HG03139 (cell line): Measurements from ENCODE around the gene AGTR1.

ENCODE experiments used
- ATAC-seq: cut with Tn5 transposase; IDR thresholded peaks from one replicate; pipeline ENCODE4 v1.9.1; 2021; ENCODE audit not compliant: unreplicated experiment

AGTR1 gene

DNA sequence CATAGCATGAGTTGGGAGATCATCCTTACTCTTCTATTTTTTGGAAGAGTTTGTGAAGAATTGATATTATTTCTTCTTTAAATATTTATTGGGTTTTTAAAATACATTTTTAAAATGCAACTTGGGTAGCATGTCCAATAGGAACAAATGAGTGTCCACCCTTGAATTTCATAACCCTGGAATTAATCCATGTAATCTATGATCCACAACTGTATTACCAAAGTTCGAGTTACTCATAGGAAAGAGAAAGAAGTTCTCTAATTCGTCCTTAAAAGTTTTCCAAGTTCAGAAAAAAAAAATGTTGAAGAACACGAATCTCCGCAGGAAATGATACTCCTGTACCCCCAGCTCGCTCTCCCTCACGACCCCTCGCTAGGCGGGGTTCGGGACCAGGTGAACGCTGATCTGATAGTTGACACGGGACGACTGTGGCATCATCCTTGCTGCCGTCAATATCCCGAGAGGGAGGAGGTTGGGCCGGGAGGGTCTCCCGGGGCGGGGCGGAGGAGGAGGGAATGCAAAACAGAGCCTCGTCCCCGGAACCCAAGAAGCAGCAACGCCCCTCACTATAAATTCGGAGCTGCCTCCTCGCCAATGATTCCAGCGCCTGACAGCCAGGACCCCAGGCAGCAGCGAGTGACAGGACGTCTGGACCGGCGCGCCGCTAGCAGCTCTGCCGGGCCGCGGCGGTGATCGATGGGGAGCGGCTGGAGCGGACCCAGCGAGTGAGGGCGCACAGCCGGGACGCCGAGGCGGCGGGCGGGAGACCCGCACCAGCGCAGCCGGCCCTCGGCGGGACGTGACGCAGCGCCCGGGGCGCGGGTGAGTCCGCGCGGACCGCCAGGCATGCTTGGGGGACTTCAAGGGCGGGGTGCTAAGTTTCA is at the start of gene AGTR1:
AGTR1 (plus strand) TSS at position 598 of the 884 bp plus-strand sequence. CDS start 43,133 bp downstream, outside the sequence.
- no peak for ATAC-seq

DNA sequence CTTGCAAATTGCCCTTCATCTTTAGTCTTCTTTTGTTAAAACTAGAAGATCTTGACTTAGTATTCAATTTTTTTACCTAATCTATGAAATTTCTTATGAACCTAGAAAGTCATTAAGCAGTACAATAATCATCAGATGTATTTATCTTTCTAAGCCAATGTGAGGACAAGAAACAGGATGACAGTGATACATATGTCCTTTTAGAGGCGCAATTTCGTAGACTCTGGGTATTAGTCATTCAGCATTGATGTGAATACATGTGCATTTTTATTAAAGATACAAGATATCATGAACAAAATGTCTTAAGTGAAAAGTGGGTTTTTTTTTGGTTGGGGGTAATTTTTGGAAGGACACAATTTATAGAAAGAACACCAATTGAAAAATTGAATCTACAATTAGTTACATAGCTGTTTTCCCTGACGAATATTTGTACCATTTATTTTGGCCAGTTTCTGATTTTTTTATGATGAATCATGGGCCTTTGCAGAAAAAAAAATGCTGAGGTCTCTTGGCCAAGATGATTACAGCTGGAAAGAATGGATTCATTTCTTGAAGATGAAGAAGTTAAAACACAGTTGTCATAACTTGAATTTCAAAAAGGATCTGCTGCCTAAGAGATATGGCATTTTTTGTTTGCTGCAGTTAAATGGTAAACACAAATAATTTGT is 48.9 kb upstream of the AGTR1 start:
- no peak for ATAC-seq

DNA sequence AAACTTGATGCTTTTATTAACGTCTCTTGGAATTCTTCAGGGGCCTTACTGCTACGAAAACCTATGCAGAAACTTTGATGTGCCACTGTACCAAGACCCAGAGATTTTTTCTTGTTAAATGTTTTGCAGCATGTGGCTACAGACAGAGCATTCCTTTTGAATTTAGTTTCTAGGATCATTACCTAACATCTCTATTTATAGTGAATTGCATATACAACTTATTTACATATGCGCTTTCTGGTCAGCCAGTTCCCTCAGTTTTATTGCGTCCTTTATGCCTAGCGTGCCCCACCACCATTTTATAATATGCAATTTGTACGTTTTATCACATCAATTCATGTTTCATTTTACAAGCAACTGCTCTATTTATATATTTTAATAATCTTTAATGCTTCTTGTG is 46.2 kb upstream of the AGTR1 start:
- no peak for ATAC-seq

DNA sequence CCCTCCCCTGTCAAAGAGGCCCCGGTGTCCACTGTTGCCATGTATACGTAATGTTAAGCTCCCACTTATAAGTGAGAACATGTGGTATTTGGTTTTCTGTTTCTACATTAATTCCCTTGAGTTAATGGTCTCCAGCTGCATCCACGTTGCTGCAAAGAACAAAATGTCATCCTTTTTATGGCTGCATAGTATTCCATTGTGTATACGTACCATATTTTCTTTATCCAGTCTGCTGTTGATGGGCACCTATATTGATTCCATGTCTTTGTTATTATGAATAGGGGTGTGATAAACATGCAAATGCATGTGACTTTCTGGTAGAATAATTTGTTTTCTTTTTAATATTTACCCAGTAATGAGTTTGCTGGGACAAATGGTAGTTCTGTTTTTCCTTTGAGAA is 43.3 kb upstream of the AGTR1 start:
- no peak for ATAC-seq

DNA sequence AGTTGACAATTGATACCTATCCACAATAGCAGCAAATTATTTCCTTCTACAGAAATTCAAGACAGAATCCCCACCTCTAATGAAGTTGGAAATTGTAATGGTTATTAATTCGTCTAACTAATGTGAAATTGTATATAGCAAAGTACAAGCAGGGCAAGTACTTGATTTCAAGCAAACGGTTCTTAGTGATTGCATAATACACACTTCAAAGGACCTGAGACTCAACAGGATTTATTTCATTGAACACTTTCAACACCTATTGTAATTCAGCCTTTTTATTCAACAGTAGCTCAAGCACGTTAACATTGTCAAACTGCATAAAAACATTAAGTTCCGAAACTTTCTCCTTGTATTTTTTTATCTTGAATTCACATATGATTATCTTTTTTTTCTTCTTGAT is 40.2 kb upstream of the AGTR1 start:
- ATAC-seq = no peak

- no peak for ATAC-seq
These were observed 38.2 kb upstream of the AGTR1 start for GRCh38 chr3:148659512-148659911.

GRCh38 chr3:148680289-148680688 is 17.4 kb upstream of the AGTR1 start:
- no peak for ATAC-seq

GRCh38 chr3:148681080-148681479 is 16.6 kb upstream of the AGTR1 start:
- no peak for ATAC-seq

GRCh38 chr3:148682997-148683396 is 14.7 kb upstream of the AGTR1 start:
- ATAC-seq = no peak

GRCh38 chr3:148694116-148694515 is 3.6 kb upstream of the AGTR1 start:
- no peak for ATAC-seq

DNA sequence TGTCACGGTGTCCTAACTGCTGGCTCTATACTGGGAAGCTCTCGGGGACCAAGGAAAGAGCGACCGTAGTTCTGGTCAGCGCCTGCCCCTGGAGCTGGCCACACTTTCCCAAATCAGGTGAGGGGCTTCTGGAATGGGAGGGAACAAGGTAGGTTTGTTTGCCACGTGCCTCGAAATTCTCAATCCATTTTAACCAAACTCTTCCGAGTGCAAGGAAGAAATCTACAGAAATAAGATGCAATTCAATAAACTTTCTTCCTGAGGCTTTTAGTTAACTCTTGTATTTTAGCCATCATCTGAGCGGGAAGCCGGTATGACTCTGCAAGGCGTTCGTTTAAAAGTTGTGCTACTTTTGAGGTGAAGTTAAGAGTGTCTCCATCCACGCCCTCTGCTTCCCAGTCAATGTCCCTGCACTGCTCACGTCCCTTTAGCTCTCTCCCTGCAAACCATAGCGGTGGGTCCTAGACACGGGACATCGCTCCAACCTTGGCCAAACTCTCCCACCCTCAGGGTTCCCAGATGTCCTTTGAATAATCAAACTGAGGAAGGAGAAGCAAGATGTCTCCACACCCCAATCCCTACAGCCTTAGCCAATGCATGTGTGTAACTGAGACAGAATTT is 597 bp downstream of the AGTR1 start:
- ATAC-seq = no peak

GRCh38 chr3:148705314-148705713 is 7.6 kb downstream of the AGTR1 start:
- ATAC-seq = no peak

DNA sequence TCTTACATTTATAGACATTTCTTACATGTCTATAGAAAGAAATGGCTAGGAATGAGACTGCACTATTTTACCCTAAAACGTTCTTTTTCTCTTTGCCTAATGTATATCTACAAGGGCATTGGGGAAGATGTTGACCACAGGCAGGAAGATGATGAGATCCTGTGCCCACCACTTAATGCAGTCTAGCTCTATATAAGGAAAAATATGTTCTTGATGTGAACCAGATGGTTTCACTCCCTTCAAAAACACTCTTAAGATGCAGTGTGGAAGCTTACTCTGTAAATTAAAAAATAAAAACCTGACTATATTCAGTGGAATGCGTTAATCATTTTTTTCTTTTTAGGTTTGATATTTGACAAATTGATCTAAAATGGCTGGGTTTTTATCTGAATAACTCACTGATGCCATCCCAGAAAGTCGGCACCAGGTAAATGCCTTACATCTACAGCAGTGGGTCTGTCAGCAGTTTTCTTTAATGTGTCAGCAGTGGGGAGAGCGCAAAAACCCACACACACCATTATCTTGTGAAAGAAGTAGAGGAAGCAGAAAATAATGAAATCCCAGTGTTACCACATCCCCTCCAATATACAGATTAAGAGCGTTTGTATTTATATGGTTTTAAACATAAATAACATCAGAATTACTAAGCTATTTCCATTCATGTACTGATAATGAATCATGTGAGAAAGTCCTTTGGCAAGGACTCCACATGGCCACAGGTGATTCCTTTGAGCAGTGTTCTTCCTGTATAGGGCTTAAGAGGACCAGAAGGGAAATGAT is 10.1 kb downstream of the AGTR1 start:
- no peak for ATAC-seq

DNA sequence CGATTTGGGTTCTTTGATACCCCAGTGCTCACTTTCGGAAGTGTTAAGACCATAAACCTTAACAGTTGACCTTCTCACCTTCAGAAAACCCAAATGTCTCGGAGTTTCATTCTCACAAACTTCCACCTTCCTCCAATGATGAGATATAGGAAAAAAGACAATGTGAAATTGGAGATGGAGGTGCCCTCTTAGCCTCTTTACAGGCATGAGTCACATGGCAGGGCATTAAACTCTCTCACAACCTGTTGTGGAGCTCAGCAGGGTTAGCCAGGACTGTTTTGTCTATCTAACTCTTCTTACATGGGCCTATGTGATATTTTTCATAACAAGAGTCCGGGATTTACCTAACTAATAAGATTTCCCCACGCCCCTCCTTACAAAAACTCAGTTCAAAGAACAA is 10.7 kb downstream of the AGTR1 start:
- ATAC-seq = no peak

DNA sequence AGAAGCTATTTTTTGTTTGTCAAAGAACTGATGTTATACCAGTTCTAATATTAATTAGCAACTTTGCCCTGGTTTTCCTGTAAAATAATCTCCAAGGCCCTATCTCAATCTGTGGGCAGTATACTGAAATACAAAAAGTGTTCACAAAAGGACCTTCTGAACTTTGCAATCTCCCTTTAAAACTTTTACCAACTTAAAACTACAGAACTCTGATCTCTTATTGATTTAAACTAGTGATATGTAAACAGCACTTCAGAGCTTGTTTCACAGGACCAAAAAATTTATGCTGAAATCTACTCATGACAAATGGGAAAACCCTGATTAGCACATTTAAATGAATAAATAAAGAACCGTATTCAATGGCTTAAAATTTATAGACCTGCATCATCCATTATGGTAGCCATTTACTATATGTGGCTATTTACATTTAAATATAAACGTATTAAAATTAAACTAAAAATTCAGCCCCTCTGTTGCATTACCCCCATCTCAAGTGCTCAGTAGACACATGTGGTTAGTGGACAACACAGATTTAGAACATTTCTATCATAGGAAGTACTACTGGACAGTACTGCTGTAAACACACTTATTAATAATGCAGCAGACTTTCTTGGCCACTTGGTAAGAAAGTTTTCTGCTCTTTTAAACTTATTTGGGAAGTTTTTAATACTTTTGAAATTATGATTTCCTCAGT is 12.0 kb downstream of the AGTR1 start:
- ATAC-seq = no peak

GRCh38 chr3:148710665-148711064 is 13.0 kb downstream of the AGTR1 start:
- no peak for ATAC-seq

GRCh38 chr3:148711981-148712666 is 14.4 kb downstream of the AGTR1 start:
- no peak for ATAC-seq

GRCh38 chr3:148714521-148714920 is 16.8 kb downstream of the AGTR1 start:
- no peak for ATAC-seq

DNA sequence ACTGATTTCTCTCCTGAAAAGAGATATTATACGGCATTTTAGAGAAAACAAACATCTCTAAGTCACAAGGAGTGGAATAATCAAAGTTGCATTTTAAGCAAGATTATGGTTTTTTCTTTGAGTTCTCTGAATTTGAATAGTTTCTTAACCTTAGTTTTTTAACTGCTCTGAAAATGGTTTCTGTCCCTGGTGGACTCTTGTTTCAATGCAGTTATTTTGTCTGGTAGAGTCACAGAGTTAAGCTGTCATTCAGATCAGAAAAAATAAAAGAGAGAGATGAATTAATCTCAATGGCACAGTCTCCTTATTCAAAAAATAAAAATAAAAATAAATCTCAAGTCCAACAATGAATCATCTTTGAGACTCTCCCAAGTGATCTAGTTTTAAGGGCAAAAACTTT is 19.0 kb downstream of the AGTR1 start:
- ATAC-seq = no peak
